Calu3 (cell line): ENCODE data around the gene NBEAL2. TPM values are rescaled to one million over a fixed set of nuclear protein-coding genes. Genes with fewer than 3 reads are reported as not detected.

ENCODE experiments used
- BruUV-seq: library from RNA; stranded (reverse); fragments of 400-500 nt; replicated peaks from 2 replicates; lab custom pipeline; 2021; lab: Mats Ljungman, UMichigan
- CTCF ChIA-PET: fragments of 300-600 bp; sonication (Branson Sonifier 250); formaldehyde crosslinking; loops from one replicate; lab custom pipeline; 2022; ENCODE audit warnings: antibody characterized with exemption; lab: Charles Lee
- DNase-seq: peaks from one replicate; pipeline ENCODE4 v3.0.0; 2022
- H3K27ac Mint-ChIP-seq: one replicate; pipeline ENCODE4 v1.8.0; 2022; ENCODE audit warnings: mixed read lengths; ENCODE audit not compliant: unreplicated experiment
- H3K27me3 Mint-ChIP-seq: one replicate; pipeline ENCODE4 v1.8.0; 2022; ENCODE audit warnings: mixed read lengths; ENCODE audit not compliant: unreplicated experiment
- H3K36me3 Mint-ChIP-seq: one replicate; pipeline ENCODE4 v1.8.0; 2022; ENCODE audit warnings: mild to moderate bottlenecking, moderate library complexity, mixed read lengths; ENCODE audit not compliant: insufficient read depth, unreplicated experiment
- H3K4me1 Mint-ChIP-seq: one replicate; pipeline ENCODE4 v1.8.0; 2022; ENCODE audit warnings: mild to moderate bottlenecking, low read depth, mixed read lengths; ENCODE audit not compliant: unreplicated experiment
- H3K4me3 Mint-ChIP-seq: one replicate; pipeline ENCODE4 v1.8.0; 2022; ENCODE audit warnings: mild to moderate bottlenecking, low read depth, moderate library complexity, mixed read lengths; ENCODE audit not compliant: unreplicated experiment
- H3K9me3 Mint-ChIP-seq: one replicate; pipeline ENCODE4 v1.8.0; 2022; ENCODE audit warnings: low read depth, mixed read lengths; ENCODE audit not compliant: unreplicated experiment
- CTCF ChIP-seq: fragments of 200-600 bp; IDR thresholded peaks from one replicate; pipeline ENCODE4 v1.8.0; 2022; ENCODE audit warnings: antibody characterized with exemption; ENCODE audit not compliant: unreplicated experiment
- intact Hi-C: fragments of 100-400 bp; cut with micrococcal nuclease; formaldehyde crosslinking; loops from one replicate; pipeline ENCODE4 v1.10.0; 2022; ENCODE audit not compliant: unreplicated experiment
- total RNA-seq: library from RNA; stranded (reverse); gene quantifications from 2 replicates; pipeline ENCODE4 v1.2.3, GENCODE V29; 2022

The NBEAL2 gene
- total RNA-seq, 1 experiment from 2014 or later: 143 TPM

DNA sequence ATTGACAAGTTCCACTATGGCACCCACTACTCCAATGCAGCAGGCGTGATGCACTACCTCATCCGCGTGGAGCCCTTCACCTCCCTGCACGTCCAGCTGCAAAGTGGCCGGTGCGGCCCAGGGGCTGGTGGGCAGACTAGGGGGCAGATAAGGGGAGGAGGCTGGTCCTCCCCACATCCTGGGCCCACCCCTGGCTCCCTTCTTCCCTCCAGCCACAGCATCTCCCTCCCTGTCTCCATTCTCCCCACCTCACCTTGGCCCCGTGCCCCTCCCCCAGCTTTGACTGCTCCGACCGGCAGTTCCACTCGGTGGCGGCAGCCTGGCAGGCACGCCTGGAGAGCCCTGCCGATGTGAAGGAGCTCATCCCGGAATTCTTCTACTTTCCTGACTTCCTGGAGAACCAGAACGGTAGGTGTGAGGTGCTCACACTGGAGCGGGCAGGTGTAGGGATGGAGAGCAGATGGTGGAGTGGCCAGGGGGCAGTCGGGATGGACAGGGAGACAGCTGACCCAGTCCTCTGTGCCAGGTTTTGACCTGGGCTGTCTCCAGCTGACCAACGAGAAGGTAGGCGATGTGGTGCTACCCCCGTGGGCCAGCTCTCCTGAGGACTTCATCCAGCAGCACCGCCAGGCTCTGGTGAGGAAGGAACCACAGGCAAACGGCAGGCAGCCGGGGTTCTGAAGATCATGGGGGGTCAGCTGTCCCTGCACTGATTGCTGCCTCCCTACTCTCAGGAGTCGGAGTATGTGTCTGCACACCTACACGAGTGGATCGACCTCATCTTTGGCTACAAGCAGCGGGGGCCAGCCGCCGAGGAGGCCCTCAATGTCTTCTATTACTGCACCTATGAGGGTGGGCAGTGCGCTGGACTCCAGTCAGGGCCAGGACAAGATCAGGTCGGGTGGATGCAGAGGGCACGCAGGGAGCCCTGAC is 26.0 kb downstream of the NBEAL2 start:
- H3K27ac Mint-ChIP-seq: no peak overlapping the region
- H3K36me3 Mint-ChIP-seq: peaks cover 42% of the 10 kb centered on the region
- CTCF ChIA-PET: no interaction called here
- no peaks in the 10 kb centered on the region for H3K4me1 Mint-ChIP-seq
- H3K4me3 Mint-ChIP-seq: no peak overlapping the region
- no peak for DNase-seq
- intact Hi-C loops: no loop called here
- TSS peak; percentile 21 for BruUV-seq
- H3K9me3 Mint-ChIP-seq: no peaks in the 10 kb centered on the region
- TF ChIP-seq CTCF: no peak
- no peaks in the 10 kb centered on the region for H3K27me3 Mint-ChIP-seq

DNA sequence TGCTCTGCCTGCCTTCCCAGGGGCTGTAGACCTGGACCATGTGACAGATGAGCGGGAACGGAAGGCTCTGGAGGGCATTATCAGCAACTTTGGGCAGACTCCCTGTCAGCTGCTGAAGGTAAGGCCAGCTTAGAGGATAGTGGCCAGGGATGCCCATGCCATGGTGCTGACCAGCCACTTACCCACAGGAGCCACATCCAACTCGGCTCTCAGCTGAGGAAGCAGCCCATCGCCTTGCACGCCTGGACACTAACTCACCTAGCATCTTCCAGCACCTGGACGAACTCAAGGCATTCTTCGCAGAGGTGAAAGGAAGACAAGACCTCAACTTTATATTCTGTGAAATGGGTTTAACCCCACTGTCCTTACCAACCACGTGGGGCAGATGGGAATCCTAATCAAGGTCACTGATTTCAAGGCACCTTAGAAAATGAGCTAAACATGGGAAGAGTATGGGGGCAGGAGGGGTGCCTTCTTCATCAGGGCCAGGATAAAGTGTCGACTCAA is 26.7 kb downstream of the NBEAL2 start:
- no peaks in the 10 kb centered on the region for H3K27me3 Mint-ChIP-seq
- intact Hi-C loops: no loop called here
- DNase-seq: no peak
- no TSS peak for BruUV-seq
- H3K36me3 Mint-ChIP-seq: peaks cover 45% of the 10 kb centered on the region
- H3K4me3 Mint-ChIP-seq: no peak overlapping the region
- CTCF ChIA-PET: interaction anchor here (0.8 kb wide), 1 partner anchor 12 kb away, joined by 3 read pairs; no protein-coding TSS in a partner anchor
- TF ChIP-seq CTCF: no peak
- H3K9me3 Mint-ChIP-seq: no peaks in the 10 kb centered on the region
- no peak overlapping the region for H3K27ac Mint-ChIP-seq
- no peaks in the 10 kb centered on the region for H3K4me1 Mint-ChIP-seq

GRCh38 chr3:47007001-47007400 is 27.5 kb downstream of the NBEAL2 start:
- CTCF ChIA-PET: interaction anchor here (0.8 kb wide), 1 partner anchor 13 kb away, joined by 3 read pairs; no protein-coding TSS in a partner anchor

More at GRCh38 chr3:47007001-47007400, 27.5 kb downstream of the NBEAL2 start:
- Mint-ChIP-seq H3K4me3 (no peak overlapping the region), H3K36me3 (peaks cover 53% of the 10 kb centered on the region), H3K27me3 (no peaks in the 10 kb centered on the region), H3K4me1 (no peaks in the 10 kb centered on the region), H3K9me3 (no peaks in the 10 kb centered on the region), H3K27ac (no peak overlapping the region)
- TF ChIP-seq CTCF: no peak
- intact Hi-C loops: no loop called here
- DNase-seq: no peak
- BruUV-seq: no TSS peak
